Liver (tissue), 3 donors: ENCODE results near the gene BCL2.

Experiments
- EGR1 ChIP-seq, 2 donors: IDR thresholded peaks; 2 replicates each; pipeline ENCODE4 v1.6.1; 2016 to 2018; ENCODE audit warnings: antibody characterized with exemption in 2 of 2, low read depth in 2 of 2
- FOXA1 ChIP-seq: IDR thresholded peaks from 2 replicates; pipeline ENCODE4 v1.6.1; 2016; ENCODE audit warnings: antibody characterized with exemption
- GABPA ChIP-seq, 2 donors: IDR thresholded peaks in 1 of 2; conservative IDR thresholded peaks in 1 of 2; 2 replicates each; pipeline ENCODE4 v1.6.1; 2016; ENCODE audit warnings: antibody characterized with exemption in 2 of 2, mild to moderate bottlenecking in 1 of 2, moderate library complexity in 1 of 2
- HNF4A ChIP-seq, 2 donors: conservative IDR thresholded peaks; 2 replicates each; pipeline ENCODE4 v1.6.1; 2016; ENCODE audit warnings: antibody characterized with exemption in 2 of 2, mild to moderate bottlenecking in 2 of 2
- HNF4G ChIP-seq: IDR thresholded peaks from 2 replicates; pipeline ENCODE4 v1.6.1; 2016; ENCODE audit warnings: antibody characterized with exemption
- JUND ChIP-seq, 2 donors: IDR thresholded peaks; 2 replicates each; pipeline ENCODE4 v1.6.1; 2016; ENCODE audit warnings: antibody characterized with exemption in 2 of 2
- RAD21 ChIP-seq, 2 donors: IDR thresholded peaks; 2 replicates each; pipeline ENCODE4 v1.6.1; 2016; ENCODE audit warnings: antibody characterized with exemption in 2 of 2, mild to moderate bottlenecking in 2 of 2
- RXRA ChIP-seq, 2 donors: IDR thresholded peaks; 2 replicates each; pipeline ENCODE4 v1.6.1; 2017 to 2018; ENCODE audit warnings: antibody characterized with exemption in 2 of 2, mild to moderate bottlenecking in 1 of 2
- TAF1 ChIP-seq: conservative IDR thresholded peaks from 2 replicates; pipeline ENCODE4 v1.6.1; 2016; ENCODE audit warnings: antibody characterized with exemption, mild to moderate bottlenecking
- YY1 ChIP-seq: IDR thresholded peaks from 2 replicates; pipeline ENCODE4 v1.6.1; 2016; ENCODE audit warnings: antibody characterized with exemption, mild to moderate bottlenecking
- TF ChIP-seq, protein P1 (sequence below): fragments of 150-350 bp; IDR thresholded peaks from 2 replicates; pipeline ENCODE4 v1.5.1; 2017; ENCODE audit warnings: improper control_type of control experiment, low read depth, low read length; ENCODE audit not compliant: missing input control
- TF ChIP-seq, protein P2 (sequence below): IDR thresholded peaks from 2 replicates; pipeline ENCODE4 v1.6.1; 2016; ENCODE audit warnings: antibody characterized with exemption, mild to moderate bottlenecking
- TF ChIP-seq, protein P3 (sequence below): IDR thresholded peaks from 2 replicates; pipeline ENCODE4 v1.6.1; 2016; ENCODE audit warnings: antibody characterized with exemption
- TF ChIP-seq, protein P4 (sequence below): IDR thresholded peaks from 2 replicates; pipeline ENCODE4 v1.6.1; 2016; ENCODE audit warnings: antibody characterized with exemption
- donor health status: healthy.
- donor health status: healthy.

DNA sequence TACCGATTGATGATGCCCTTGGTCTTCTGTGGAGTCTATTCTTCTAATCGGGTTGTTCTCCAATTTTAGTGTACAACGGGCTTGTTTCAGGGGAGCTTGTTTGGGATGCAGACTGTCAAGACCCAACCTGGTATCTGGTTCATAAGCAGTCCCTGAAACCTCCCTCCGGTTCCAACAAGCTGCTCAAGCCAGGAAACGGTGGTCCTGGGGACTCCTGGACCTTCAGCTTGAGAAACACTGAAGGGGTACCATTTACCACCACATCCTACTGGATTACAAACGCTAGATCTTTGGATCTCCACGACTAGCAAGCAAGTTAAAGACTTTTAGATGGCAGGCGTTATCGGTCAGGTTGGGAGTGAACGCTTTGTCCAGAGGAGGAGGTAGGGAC, 2.0 kb downstream of the BCL2 start:
- TF ChIP-seq, protein P1, sequence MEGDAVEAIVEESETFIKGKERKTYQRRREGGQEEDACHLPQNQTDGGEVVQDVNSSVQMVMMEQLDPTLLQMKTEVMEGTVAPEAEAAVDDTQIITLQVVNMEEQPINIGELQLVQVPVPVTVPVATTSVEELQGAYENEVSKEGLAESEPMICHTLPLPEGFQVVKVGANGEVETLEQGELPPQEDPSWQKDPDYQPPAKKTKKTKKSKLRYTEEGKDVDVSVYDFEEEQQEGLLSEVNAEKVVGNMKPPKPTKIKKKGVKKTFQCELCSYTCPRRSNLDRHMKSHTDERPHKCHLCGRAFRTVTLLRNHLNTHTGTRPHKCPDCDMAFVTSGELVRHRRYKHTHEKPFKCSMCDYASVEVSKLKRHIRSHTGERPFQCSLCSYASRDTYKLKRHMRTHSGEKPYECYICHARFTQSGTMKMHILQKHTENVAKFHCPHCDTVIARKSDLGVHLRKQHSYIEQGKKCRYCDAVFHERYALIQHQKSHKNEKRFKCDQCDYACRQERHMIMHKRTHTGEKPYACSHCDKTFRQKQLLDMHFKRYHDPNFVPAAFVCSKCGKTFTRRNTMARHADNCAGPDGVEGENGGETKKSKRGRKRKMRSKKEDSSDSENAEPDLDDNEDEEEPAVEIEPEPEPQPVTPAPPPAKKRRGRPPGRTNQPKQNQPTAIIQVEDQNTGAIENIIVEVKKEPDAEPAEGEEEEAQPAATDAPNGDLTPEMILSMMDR, result no peak
- TF ChIP-seq, protein P2, sequence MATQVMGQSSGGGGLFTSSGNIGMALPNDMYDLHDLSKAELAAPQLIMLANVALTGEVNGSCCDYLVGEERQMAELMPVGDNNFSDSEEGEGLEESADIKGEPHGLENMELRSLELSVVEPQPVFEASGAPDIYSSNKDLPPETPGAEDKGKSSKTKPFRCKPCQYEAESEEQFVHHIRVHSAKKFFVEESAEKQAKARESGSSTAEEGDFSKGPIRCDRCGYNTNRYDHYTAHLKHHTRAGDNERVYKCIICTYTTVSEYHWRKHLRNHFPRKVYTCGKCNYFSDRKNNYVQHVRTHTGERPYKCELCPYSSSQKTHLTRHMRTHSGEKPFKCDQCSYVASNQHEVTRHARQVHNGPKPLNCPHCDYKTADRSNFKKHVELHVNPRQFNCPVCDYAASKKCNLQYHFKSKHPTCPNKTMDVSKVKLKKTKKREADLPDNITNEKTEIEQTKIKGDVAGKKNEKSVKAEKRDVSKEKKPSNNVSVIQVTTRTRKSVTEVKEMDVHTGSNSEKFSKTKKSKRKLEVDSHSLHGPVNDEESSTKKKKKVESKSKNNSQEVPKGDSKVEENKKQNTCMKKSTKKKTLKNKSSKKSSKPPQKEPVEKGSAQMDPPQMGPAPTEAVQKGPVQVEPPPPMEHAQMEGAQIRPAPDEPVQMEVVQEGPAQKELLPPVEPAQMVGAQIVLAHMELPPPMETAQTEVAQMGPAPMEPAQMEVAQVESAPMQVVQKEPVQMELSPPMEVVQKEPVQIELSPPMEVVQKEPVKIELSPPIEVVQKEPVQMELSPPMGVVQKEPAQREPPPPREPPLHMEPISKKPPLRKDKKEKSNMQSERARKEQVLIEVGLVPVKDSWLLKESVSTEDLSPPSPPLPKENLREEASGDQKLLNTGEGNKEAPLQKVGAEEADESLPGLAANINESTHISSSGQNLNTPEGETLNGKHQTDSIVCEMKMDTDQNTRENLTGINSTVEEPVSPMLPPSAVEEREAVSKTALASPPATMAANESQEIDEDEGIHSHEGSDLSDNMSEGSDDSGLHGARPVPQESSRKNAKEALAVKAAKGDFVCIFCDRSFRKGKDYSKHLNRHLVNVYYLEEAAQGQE, result no peak
- TF ChIP-seq, protein P3, sequence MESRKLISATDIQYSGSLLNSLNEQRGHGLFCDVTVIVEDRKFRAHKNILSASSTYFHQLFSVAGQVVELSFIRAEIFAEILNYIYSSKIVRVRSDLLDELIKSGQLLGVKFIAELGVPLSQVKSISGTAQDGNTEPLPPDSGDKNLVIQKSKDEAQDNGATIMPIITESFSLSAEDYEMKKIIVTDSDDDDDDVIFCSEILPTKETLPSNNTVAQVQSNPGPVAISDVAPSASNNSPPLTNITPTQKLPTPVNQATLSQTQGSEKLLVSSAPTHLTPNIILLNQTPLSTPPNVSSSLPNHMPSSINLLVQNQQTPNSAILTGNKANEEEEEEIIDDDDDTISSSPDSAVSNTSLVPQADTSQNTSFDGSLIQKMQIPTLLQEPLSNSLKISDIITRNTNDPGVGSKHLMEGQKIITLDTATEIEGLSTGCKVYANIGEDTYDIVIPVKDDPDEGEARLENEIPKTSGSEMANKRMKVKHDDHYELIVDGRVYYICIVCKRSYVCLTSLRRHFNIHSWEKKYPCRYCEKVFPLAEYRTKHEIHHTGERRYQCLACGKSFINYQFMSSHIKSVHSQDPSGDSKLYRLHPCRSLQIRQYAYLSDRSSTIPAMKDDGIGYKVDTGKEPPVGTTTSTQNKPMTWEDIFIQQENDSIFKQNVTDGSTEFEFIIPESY, result no peak
- TF ChIP-seq YY1 (no peak), JUND (IDR thresholded peaks at IDR 0.05) (no peak), EGR1 (IDR thresholded peaks at IDR 0.05; ENCODE audit: low read depth in 2 of 2) (no peak), RAD21 (IDR thresholded peaks at IDR 0.05) (no peak), TAF1 (no peak), GABPA (IDR thresholded peaks at IDR 0.05 in 1 of 2, conservative IDR thresholded peaks at IDR 0.05 in 1 of 2) (no peak), FOXA1 (no peak), RXRA (IDR thresholded peaks at IDR 0.05) (no peak), HNF4A (conservative IDR thresholded peaks at IDR 0.05) (no peak), HNF4G (no peak)
- TF ChIP-seq, protein P4, sequence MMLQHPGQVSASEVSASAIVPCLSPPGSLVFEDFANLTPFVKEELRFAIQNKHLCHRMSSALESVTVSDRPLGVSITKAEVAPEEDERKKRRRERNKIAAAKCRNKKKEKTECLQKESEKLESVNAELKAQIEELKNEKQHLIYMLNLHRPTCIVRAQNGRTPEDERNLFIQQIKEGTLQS, result no peak
